HG02588 (cell line): Measurements from ENCODE around the gene TRAPPC3.

Experiments used
- ATAC-seq: cut with Tn5 transposase; IDR thresholded peaks from one replicate; pipeline ENCODE4 v1.9.1; 2021; ENCODE audit warnings: mild to moderate bottlenecking, moderate library complexity; ENCODE audit not compliant: unreplicated experiment

The TRAPPC3 gene

DNA sequence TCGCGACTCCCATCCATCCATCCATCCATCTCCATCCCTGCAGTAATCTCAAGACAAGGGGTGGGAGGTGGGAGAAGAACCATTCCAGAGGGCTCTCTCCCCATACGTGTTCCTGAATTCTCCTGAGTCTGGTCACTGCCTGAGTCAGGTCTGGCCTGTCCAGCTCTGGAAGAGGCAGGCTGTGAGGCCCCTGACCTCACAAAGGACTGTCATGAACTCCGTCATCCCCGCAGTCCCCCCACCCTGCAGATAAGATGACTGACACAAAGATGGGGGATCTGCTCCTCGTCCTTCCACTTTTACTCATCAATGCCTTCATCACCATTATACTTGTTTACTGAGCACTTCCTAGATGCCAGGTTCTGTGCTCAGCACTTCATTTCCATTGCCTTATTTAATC, 5.0 kb upstream of the TRAPPC3 start:
- ATAC-seq: no peak

DNA sequence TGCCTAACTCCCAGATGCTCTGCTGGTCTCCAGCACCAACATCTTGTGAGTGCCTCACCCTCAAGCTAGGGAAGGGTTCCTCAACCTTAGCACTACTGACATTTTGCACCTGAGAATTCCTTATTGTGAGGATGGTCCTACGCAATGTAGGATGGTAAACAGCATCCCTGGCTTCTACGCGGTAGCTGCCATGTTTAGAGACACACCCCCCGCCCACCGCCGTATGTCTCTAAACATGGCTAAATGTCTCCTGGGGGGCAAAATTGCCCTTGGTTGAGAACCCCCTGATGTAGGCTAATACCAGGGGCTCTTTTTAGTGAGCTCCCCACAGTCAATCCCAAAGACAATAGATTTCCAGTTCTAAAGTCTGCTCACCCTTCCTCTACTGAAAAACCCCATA, 4.2 kb upstream of the TRAPPC3 start:
- no peak for ATAC-seq

- no peak for ATAC-seq
Observed at GRCh38 chr1:36151845-36152203, 2.5 kb upstream of the TRAPPC3 start.

DNA sequence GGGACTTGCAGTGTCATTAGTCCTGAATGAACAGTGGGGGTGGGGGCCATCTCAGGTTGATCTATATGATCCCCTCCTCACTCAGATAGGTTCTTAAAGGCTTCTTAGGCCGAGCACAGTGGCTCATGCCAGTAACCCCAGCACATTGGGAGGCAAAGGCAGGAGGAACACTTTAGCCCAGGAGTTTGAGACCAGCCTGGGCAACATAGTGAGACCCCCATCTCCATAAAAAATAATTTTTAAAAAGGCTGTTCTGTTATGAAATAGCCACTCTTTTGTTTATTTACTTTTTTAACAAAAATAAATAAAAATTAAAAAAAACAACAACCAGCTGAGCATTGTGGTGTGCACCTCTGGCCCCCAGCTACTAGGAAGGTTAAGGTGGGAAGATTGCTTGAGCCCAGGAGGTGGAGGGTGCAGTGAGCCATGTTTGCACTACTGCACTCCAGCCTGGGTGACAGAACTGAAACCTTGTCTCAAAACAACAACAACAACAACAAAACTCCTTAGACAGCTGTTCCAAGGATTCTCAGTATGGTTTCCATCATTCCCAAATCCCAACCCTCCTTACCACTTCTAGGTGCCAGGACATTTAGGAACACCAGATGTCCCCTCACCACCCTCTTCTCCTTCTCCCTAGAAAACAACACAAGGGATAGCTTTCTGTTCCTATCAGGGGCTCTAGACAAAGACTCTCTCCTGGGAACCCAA, 2.0 kb upstream of the TRAPPC3 start:
- ATAC-seq: no peak

GRCh38 chr1:36150296-36151133, 1.2 kb upstream of the TRAPPC3 start:
- peak; percentile 43 for ATAC-seq

- ATAC-seq: no peak
Observed at GRCh38 chr1:36149973-36150295, 648 bp upstream of the TRAPPC3 start.

- ATAC-seq: no peak
Observed at GRCh38 chr1:36148821-36149236, 457 bp downstream of the TRAPPC3 start.

- ATAC-seq: no peak
Observed at GRCh38 chr1:36144413-36144812, 4.9 kb downstream of the TRAPPC3 start.

DNA sequence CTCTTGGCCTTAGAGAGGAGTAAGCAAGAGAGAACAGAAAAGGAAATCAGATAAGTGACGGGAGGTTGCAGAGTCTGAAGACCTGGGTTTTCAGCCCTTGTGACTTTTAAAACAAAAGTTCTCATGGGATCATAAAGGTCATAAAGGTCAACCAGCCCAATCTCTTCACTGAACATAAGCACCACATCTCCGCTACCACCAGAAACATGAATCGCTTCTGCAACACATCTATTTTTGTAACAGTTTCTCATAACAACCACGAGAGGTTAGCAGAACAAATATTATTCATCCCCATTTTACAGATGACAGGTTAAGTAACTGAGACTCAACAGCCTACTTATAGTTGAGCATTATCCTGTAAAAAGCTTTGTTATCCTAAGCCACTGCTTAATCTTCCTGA, 5.9 kb downstream of the TRAPPC3 start:
- ATAC-seq: no peak

GRCh38 chr1:36142121-36142520, 7.2 kb downstream of the TRAPPC3 start:
- no peak for ATAC-seq

DNA sequence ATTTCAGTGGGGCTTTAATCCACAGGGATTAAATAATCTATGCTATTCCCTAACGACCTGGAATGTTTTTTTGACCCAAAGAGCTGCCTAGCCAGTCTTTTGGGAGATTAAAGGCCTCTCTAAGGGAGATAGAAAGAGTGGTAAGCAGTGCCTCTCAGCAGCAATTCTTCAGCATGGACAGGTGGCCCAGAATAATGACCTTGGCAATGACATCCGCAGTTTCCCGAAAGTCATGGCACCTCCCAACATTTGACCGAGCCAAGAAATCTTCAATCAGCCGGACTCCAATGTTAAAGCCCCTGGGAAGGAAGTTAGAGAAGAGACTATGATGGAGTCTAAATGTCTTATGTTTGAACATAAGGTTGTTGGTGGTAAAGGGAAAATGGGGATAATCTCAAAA, 9.8 kb downstream of the TRAPPC3 start:
- no peak for ATAC-seq

DNA sequence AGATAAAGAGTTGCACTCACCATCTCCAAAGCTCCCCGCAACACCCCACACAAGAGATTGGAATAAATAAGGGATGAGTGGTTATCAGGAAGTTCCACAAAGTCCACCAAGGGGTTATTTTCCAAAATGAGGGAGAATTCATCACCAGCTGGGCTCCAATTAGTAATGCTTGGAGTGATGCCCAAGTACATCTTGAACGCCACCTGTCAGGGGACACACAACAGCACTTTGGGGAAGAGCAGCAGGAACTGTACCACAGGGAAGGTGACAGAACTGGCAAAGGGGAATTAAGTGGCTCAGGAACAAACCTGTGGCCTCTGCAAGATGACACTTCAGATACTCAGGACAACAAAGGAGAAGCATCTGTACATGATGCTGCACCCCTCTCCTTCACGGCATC, 11.5 kb downstream of the TRAPPC3 start:
- ATAC-seq: no peak

DNA sequence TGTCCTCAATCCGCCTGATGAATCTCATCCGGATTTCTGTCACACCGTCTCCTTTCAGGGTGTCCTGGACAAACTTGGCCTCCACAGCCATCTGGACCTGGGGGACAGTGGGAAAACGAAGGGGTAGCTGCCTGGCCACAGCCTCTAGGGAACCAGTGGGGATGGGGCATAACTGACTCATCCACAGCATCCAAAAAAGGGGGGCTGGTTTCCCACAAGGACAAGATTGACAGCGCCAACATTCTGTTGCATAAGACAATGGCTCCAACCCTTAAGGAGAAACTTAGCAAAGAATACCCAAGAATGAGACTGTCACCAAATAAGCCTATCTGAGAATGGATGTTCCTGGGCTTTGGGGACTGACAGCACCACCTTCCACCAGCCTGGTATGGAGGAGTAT, 12.1 kb downstream of the TRAPPC3 start:
- no peak for ATAC-seq

DNA sequence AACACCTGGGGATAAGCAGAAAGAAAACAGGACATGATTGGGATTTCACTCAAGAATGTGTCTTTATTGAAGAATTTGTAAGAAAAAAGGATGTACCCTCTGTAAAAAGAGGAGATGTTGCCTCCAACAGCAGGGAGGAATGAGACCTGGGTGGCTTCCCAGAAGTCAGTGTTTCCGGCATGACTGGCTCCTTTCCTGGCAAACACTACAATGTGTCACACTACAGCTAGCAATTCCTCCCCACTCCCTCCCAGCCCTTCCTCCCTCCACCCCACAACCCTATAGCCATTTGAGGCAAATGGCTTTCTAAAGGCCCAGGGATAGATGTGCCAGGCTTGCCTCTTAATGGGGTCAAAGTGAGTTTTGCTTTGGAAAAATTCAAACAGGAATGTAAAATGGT, 12.8 kb downstream of the TRAPPC3 start:
- ATAC-seq: no peak

DNA sequence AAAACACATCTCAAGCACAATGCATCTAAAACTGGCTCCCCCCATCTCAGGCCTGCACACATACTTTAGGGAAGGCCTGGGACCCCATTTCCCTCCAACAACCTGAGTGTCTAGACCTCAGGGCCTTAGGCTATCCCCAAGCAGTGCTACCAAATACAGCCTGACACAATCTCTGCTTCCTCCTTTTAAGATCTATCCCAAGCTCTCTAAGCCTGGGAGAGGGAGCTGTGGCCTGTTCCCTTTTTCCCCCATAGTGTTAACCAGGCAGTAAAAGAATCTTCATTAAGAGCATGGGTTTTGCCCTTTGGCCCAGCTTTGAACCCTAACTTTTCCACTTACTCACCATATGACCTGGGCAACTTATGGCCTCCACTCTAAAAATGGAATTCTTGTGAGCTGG, 13.5 kb downstream of the TRAPPC3 start:
- ATAC-seq: no peak

- no peak for ATAC-seq
Observed at GRCh38 chr1:36135330-36135667, 14.0 kb downstream of the TRAPPC3 start.

DNA sequence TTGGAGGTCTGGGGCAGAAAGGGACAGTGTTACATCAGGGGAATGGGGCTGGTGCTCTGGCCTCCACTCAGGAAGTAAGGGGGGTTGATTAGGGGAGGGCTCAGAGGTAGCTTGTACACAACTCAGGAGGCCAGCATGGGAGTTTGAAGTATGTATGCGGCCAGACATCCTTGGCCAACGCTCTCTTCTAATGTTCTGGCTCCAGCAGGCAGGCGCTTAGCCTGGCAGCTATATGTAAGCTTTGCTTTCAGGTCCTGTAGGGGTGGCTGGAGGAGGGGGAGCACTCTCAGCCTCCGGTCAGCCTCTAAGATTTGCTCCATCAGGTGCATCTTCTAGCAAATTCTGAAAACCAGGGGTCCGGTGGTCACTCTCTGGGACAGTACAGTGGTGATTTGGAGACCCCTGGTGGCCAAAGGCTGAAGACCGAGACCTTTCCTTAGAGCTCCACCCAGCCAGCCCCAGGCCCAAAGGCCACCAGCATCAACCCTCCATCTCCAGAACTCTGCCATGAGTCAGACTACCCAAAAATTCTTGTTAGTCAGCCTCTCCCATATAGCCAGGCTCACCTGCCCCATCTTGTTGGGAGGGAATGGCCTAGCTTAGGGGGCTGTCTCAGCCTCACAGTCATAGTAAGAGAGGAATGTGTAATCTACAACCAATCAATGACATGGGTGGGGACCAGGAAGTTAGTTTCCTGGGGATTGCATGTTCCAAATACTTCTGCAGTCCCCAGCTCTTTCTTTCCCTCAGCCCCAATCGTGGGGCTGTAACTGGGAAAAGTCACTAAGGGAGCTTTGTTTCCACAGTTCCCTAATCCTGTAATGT, 14.6 kb downstream of the TRAPPC3 start:
- no peak for ATAC-seq

- no peak for ATAC-seq
Observed at GRCh38 chr1:36134031-36134430, 15.3 kb downstream of the TRAPPC3 start.

- no peak for ATAC-seq
Observed at GRCh38 chr1:36133484-36133883, 15.8 kb downstream of the TRAPPC3 start.

DNA sequence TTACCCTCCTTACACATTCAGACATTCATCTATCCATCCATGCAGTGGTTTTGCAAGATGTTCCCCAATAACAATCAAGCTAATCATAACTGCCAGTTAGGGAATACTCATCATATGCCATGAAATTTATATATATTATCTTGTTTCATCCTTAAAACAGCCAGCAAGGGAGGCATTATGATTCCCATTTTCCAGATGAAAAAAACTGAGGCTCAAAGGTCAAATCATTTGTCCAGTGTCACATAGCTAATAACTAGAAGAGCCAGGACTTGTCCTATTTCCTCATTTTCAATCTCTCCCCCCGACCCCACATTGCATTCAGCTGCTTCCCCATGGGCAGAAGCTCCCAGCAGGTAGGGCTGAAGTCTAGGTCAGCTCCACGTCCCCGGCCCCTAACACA, 17.3 kb downstream of the TRAPPC3 start:
- no peak for ATAC-seq

DNA sequence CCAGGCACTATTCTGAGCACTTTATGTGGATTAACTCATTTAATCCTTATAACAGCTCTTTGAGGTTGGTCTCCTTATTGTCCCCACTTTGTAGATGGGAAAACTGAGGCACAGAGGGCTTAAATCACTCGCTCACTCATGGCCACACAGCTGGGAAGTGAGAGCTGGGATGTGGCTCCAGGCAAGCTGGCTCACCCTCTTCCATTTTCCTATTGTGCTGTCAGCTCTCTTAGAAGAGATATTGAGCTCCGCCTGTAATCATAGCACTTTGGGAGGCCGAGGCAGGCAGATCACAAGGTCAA, 20.4 kb downstream of the TRAPPC3 start:
- no peak for ATAC-seq
